ENCODE data around the gene PACS2.

- TF ChIP-seq CTCF (conservative IDR thresholded peaks at IDR 0.05; ENCODE audit: low read depth, low read length) (no peak), RFX5 (IDR thresholded peaks at IDR 0.05; ENCODE audit: low read depth, low read length) (no peak), USF2 (IDR thresholded peaks at IDR 0.05; ENCODE audit: low read depth, low read length) (no peak), SMC3 (IDR thresholded peaks at IDR 0.05; ENCODE audit: low read depth, low read length) (no peak), NFE2L2 (IDR thresholded peaks at IDR 0.05; ENCODE audit: low read depth, low read length) (no peak)
Measured at GRCh38 chr14:105348945-105349699, 34.6 kb downstream of the PACS2 start.

Data from IMR-90 (cell line).